GM18861 (cell line): ENCODE data around the gene TMEM200B.
"Not testable (repeated sequence)": the region's sequence is repeated elsewhere in the genome, so short reads cannot be mapped to it uniquely, and the experiment has no call there.

ENCODE experiments used
- ATAC-seq: cut with Tn5 transposase; IDR thresholded peaks from one replicate; pipeline ENCODE4 v1.9.1; 2021; ENCODE audit not compliant: unreplicated experiment

TMEM200B gene

GRCh38 chr1:29136391-29136915 is 12.8 kb upstream of the TMEM200B start:
- ATAC-seq = no peak

- no peak for ATAC-seq
Measured at GRCh38 chr1:29134695-29135028, 11.0 kb upstream of the TMEM200B start.

- ATAC-seq = no peak
Measured at GRCh38 chr1:29133861-29134694, 10.4 kb upstream of the TMEM200B start.

GRCh38 chr1:29131056-29131455 is 7.4 kb upstream of the TMEM200B start:
- not testable (repeated sequence) for ATAC-seq

GRCh38 chr1:29129916-29130315 is 6.2 kb upstream of the TMEM200B start:
- no peak for ATAC-seq

GRCh38 chr1:29128739-29129138 is 5.0 kb upstream of the TMEM200B start:
- no peak for ATAC-seq

GRCh38 chr1:29126198-29126597 is 2.5 kb upstream of the TMEM200B start:
- ATAC-seq = no peak

- ATAC-seq = no peak
Measured at GRCh38 chr1:29125788-29126187, 2.1 kb upstream of the TMEM200B start.

- ATAC-seq = no peak
Measured at GRCh38 chr1:29125237-29125641, 1.5 kb upstream of the TMEM200B start.

- no peak for ATAC-seq
Measured at GRCh38 chr1:29124366-29125236, 898 bp upstream of the TMEM200B start.

GRCh38 chr1:29123053-29123886 is 433 bp downstream of the TMEM200B start:
- ATAC-seq = no peak

- ATAC-seq = no peak
Measured at GRCh38 chr1:29122682-29123052, 1.0 kb downstream of the TMEM200B start.

- ATAC-seq = no peak
Measured at GRCh38 chr1:29121936-29122681, 1.6 kb downstream of the TMEM200B start.

GRCh38 chr1:29121516-29121935 is 2.2 kb downstream of the TMEM200B start:
- no peak for ATAC-seq

- no peak for ATAC-seq
Measured at GRCh38 chr1:29120947-29121485, 2.7 kb downstream of the TMEM200B start.

- no peak for ATAC-seq
Measured at GRCh38 chr1:29120367-29120766, 3.3 kb downstream of the TMEM200B start.

- ATAC-seq = no peak
Measured at GRCh38 chr1:29119121-29119929, 4.4 kb downstream of the TMEM200B start.

GRCh38 chr1:29117381-29117780 is 6.3 kb downstream of the TMEM200B start:
- no peak for ATAC-seq

GRCh38 chr1:29114654-29115053 is 9.0 kb downstream of the TMEM200B start:
- no peak for ATAC-seq
